SK-N-SH (cell line): ENCODE results near the gene C1RL. TPM values are rescaled to one million over a fixed set of nuclear protein-coding genes. Genes with fewer than 3 reads are reported as not detected.

Experiments
- CTCF ChIA-PET: fragments of 300-600, 350-600 bp; formaldehyde crosslinking; extraction: SDS; loops from one replicate; lab custom pipeline; 2021; lab: Yijun Ruan, JAX
- POLR2A ChIA-PET: fragments of 350-600 bp; sonication (Branson Sonifier 250); formaldehyde crosslinking; extraction: SDS; loops from one replicate; lab custom pipeline; 2020; ENCODE audit warnings: antibody characterized with exemption, inconsistent platforms; lab: Yijun Ruan, JAX
- DNase-seq: peaks from one replicate; pipeline ENCODE4 v3.0.0; 2012
- H2AFZ ChIP-seq: fragments of 200-600 bp; sonication (generic); 2 replicates; pipeline ENCODE4 v1.8.1; 2016; ENCODE audit warnings: antibody characterized with exemption, mild to moderate bottlenecking, low read depth
- H3F3A ChIP-seq: fragments of 200-600 bp; sonication (generic); replicated peaks from 2 replicates; pipeline ENCODE3; 2016; ENCODE audit warnings: antibody characterized with exemption, mild to moderate bottlenecking; ENCODE audit not compliant: insufficient read depth
- H3K27ac ChIP-seq, 2 experiments: fragments of 200-500 bp in 1 of 2; fragments of 200-600 bp in 1 of 2; sonication (Bioruptor generic) in 1 of 2; sonication (generic), shearing (Covaris generic) in 1 of 2; 2 replicates each; pipeline versions ENCODE4 v1.5.1 to v1.6.1; 2014 to 2016; ENCODE audit warnings: low read depth in 2 of 2, inconsistent platforms in 1 of 2, low read length in 1 of 2, mild to moderate bottlenecking in 1 of 2, mixed read lengths in 1 of 2
- H3K27me3 ChIP-seq: fragments of 200-600 bp; sonication (generic), shearing (Covaris generic); 2 replicates; pipeline ENCODE4 v1.6.1; 2016; ENCODE audit warnings: mixed run types; ENCODE audit not compliant: insufficient read depth
- H3K36me3 ChIP-seq, 2 experiments: fragments of 200-500 bp in 1 of 2; fragments of 200-600 bp in 1 of 2; sonication (Bioruptor generic) in 1 of 2; sonication (generic) in 1 of 2; replicated peaks in 1 of 2; 2 replicates each; pipeline versions ENCODE3 to v1.5.1; 2014 to 2016; ENCODE audit warnings: low read length in 1 of 2, mild to moderate bottlenecking in 1 of 2; ENCODE audit not compliant: insufficient read depth in 2 of 2, control insufficient read depth in 1 of 2
- H3K4me1 ChIP-seq, 2 experiments: fragments of 200-500 bp in 1 of 2; fragments of 200-600 bp in 1 of 2; sonication (Bioruptor generic) in 1 of 2; sonication (generic), shearing (Covaris generic) in 1 of 2; 2 replicates each; pipeline versions ENCODE4 v1.5.1 to v1.6.1; 2014 to 2016; ENCODE audit warnings: low read depth in 1 of 2, low read length in 1 of 2, mixed run types in 1 of 2; ENCODE audit not compliant: insufficient read depth in 2 of 2, control insufficient read depth in 1 of 2
- H3K4me2 ChIP-seq: fragments of 200-600 bp; sonication (generic), shearing (Covaris generic); 2 replicates; pipeline ENCODE4 v1.6.1; 2017; ENCODE audit warnings: mixed run types
- H3K4me3 ChIP-seq, 2 experiments: fragments of 200-500 bp in 1 of 2; fragments of 200-600 bp in 1 of 2; sonication (Bioruptor generic) in 1 of 2; sonication (generic), shearing (Covaris generic) in 1 of 2; 2 replicates each; pipeline versions ENCODE4 v1.5.1 to v1.8.1; 2014 to 2016; ENCODE audit warnings: low read depth in 2 of 2, inconsistent platforms in 1 of 2, low read length in 1 of 2, mild to moderate bottlenecking in 1 of 2, mixed read lengths in 1 of 2, moderate library complexity in 1 of 2
- H3K79me2 ChIP-seq: fragments of 200-600 bp; sonication (generic); 2 replicates; pipeline ENCODE4 v1.8.1; 2017; ENCODE audit warnings: mild to moderate bottlenecking; ENCODE audit not compliant: insufficient read depth
- H3K9ac ChIP-seq: fragments of 200-600 bp; sonication (generic); 2 replicates; pipeline ENCODE4 v1.6.1; 2017; ENCODE audit warnings: mixed run types
- H3K9me2 ChIP-seq: fragments of 200-600 bp; sonication (generic); 2 replicates; pipeline ENCODE4 v1.6.1; 2017; ENCODE audit warnings: mixed run types
- H3K9me3 ChIP-seq: fragments of 200-600 bp; sonication (generic); 2 replicates; pipeline ENCODE4 v1.6.1; 2017; ENCODE audit warnings: mixed run types, mild to moderate bottlenecking, moderate library complexity
- H4K20me1 ChIP-seq: fragments of 200-600 bp; sonication (generic); 2 replicates; pipeline ENCODE4 v1.6.1; 2017; ENCODE audit warnings: mild to moderate bottlenecking, mixed run types; ENCODE audit not compliant: insufficient read depth
- EZH2phosphoT487 ChIP-seq: fragments of 200-600 bp; sonication (generic); IDR thresholded peaks from 2 replicates; pipeline ENCODE4 v1.6.1; 2017; ENCODE audit warnings: low read depth, mixed run types, mild to moderate bottlenecking, antibody characterized with exemption, moderate library complexity, borderline replicate concordance
- FOXM1 ChIP-seq: IDR thresholded peaks from 2 replicates; pipeline ENCODE4 v1.4.0; 2012; ENCODE audit warnings: low read depth, mild to moderate bottlenecking
- GABPA ChIP-seq: IDR thresholded peaks from 2 replicates; pipeline ENCODE4 v1.4.0; 2012; ENCODE audit warnings: low read depth, mild to moderate bottlenecking
- JUND ChIP-seq: IDR thresholded peaks from 2 replicates; pipeline ENCODE4 v1.4.0; 2012
- NFIC ChIP-seq: IDR thresholded peaks from 2 replicates; pipeline ENCODE4 v1.4.0; 2012; ENCODE audit warnings: borderline replicate concordance
- POLR2AphosphoS5 ChIP-seq: IDR thresholded peaks from 2 replicates; pipeline ENCODE4 v1.6.1; 2012; ENCODE audit warnings: low read depth, low read length
- RAD21 ChIP-seq: IDR thresholded peaks from 2 replicates; pipeline ENCODE4 v1.6.1; 2012; ENCODE audit warnings: mild to moderate bottlenecking, low read length
- SMC3 ChIP-seq: IDR thresholded peaks from 2 replicates; pipeline ENCODE4 v1.6.1; 2012; ENCODE audit warnings: low read depth, low read length, improper control_type of control experiment
- TAF1 ChIP-seq: IDR thresholded peaks from 2 replicates; pipeline ENCODE4 v1.6.1; 2012; ENCODE audit warnings: low read depth, mild to moderate bottlenecking, low read length, moderate library complexity, borderline replicate concordance
- TEAD4 ChIP-seq: IDR thresholded peaks from 2 replicates; pipeline ENCODE4 v1.4.0; 2012; ENCODE audit warnings: mild to moderate bottlenecking, borderline replicate concordance; ENCODE audit not compliant: insufficient read depth
- WGBS: methylation state at CpG from one replicate; pipeline ENCODE4 v1.1.6; 2017; ENCODE audit warnings: low lambda C conversion rate; 5-methylcytosine and 5-hydroxymethylcytosine counted together
- polyA plus RNA-seq, 3 experiments: library from polyadenylated mRNA; depleted of rRNA; stranded (reverse); fragments of >200 nt; gene quantifications; 2 replicates each; pipeline ENCODE4 v1.2.3, GENCODE V29; 2012
- TF ChIP-seq, protein P1 (sequence below): IDR thresholded peaks from 2 replicates; pipeline ENCODE4 v1.4.0; 2012; ENCODE audit warnings: low read depth
- TF ChIP-seq, protein P2 (sequence below): IDR thresholded peaks from 2 replicates; pipeline ENCODE4; 2012
- TF ChIP-seq, protein P3 (sequence below): fragments of 200-600 bp; sonication (generic); IDR thresholded peaks from 2 replicates; pipeline ENCODE4 v1.6.1; 2017; ENCODE audit warnings: antibody characterized with exemption, mild to moderate bottlenecking, moderate library complexity
- TF ChIP-seq, protein P4 (sequence below): IDR thresholded peaks from 2 replicates; pipeline ENCODE4 v1.6.1; 2012; ENCODE audit warnings: mild to moderate bottlenecking, low read depth, low read length, moderate library complexity

The C1RL gene
- polyA plus RNA-seq, 1 of the 3 experiments (the other 2 are of a cell fraction), result 8.3 TPM

DNA sequence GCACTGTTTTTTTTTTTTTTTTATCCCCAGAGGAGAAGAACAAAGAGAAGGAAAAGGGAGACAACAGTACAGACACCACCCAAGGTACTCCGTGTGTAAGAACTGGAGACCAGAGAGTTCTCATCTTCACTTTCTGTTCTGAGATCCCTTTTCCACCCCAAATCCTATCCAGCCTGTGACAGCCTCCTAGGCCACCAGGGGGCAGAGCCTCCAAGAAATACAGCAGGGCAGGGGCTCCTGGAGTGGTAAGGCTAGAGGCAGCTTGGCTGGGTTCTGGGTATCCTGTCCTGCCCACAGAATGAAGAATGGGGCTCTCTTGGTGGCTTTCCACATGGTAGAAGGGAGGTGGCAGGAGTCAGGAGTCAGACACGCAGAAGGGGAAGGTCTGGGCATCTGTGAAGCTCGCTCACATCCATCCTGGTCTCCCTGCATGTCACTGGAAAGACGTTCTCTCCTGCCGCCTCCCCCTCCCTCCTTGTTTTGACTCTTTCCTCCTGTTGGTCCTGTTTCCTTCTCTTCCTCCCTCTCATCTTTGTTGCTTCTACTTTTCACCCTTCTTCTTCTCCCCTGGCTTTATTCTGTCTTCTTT is 33.1 kb upstream of the C1RL start:
- no peak overlapping the region for H3K9ac ChIP-seq
- CTCF ChIA-PET, result interaction anchor here (0.6 to 3.9 kb wide), 11 partner anchors 11 to 165 kb away, joined by 3 to 33 read pairs (median 3); partner anchors contain the start of genes C1S, CLSTN3 and PEX5
- TF ChIP-seq EZH2phosphoT487, result no peak
- TF ChIP-seq NFIC, result no peak
- no peak for TF ChIP-seq GABPA
- TF ChIP-seq, protein P1, sequence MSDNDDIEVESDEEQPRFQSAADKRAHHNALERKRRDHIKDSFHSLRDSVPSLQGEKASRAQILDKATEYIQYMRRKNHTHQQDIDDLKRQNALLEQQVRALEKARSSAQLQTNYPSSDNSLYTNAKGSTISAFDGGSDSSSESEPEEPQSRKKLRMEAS, result no peak
- TF ChIP-seq, protein P2, sequence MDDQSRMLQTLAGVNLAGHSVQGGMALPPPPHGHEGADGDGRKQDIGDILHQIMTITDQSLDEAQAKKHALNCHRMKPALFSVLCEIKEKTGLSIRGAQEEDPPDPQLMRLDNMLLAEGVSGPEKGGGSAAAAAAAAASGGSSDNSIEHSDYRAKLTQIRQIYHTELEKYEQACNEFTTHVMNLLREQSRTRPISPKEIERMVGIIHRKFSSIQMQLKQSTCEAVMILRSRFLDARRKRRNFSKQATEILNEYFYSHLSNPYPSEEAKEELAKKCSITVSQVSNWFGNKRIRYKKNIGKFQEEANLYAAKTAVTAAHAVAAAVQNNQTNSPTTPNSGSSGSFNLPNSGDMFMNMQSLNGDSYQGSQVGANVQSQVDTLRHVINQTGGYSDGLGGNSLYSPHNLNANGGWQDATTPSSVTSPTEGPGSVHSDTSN, result no peak
- no peak for TF ChIP-seq JUND
- TF ChIP-seq, protein P3, sequence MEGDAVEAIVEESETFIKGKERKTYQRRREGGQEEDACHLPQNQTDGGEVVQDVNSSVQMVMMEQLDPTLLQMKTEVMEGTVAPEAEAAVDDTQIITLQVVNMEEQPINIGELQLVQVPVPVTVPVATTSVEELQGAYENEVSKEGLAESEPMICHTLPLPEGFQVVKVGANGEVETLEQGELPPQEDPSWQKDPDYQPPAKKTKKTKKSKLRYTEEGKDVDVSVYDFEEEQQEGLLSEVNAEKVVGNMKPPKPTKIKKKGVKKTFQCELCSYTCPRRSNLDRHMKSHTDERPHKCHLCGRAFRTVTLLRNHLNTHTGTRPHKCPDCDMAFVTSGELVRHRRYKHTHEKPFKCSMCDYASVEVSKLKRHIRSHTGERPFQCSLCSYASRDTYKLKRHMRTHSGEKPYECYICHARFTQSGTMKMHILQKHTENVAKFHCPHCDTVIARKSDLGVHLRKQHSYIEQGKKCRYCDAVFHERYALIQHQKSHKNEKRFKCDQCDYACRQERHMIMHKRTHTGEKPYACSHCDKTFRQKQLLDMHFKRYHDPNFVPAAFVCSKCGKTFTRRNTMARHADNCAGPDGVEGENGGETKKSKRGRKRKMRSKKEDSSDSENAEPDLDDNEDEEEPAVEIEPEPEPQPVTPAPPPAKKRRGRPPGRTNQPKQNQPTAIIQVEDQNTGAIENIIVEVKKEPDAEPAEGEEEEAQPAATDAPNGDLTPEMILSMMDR, result peak; percentile 64
- no peak for TF ChIP-seq TAF1
- peak; percentile 58 for TF ChIP-seq RAD21
- TF ChIP-seq SMC3, result peak; percentile 61
- TF ChIP-seq, protein P4, sequence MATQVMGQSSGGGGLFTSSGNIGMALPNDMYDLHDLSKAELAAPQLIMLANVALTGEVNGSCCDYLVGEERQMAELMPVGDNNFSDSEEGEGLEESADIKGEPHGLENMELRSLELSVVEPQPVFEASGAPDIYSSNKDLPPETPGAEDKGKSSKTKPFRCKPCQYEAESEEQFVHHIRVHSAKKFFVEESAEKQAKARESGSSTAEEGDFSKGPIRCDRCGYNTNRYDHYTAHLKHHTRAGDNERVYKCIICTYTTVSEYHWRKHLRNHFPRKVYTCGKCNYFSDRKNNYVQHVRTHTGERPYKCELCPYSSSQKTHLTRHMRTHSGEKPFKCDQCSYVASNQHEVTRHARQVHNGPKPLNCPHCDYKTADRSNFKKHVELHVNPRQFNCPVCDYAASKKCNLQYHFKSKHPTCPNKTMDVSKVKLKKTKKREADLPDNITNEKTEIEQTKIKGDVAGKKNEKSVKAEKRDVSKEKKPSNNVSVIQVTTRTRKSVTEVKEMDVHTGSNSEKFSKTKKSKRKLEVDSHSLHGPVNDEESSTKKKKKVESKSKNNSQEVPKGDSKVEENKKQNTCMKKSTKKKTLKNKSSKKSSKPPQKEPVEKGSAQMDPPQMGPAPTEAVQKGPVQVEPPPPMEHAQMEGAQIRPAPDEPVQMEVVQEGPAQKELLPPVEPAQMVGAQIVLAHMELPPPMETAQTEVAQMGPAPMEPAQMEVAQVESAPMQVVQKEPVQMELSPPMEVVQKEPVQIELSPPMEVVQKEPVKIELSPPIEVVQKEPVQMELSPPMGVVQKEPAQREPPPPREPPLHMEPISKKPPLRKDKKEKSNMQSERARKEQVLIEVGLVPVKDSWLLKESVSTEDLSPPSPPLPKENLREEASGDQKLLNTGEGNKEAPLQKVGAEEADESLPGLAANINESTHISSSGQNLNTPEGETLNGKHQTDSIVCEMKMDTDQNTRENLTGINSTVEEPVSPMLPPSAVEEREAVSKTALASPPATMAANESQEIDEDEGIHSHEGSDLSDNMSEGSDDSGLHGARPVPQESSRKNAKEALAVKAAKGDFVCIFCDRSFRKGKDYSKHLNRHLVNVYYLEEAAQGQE, result no peak
- no peak for TF ChIP-seq FOXM1
- no peak for TF ChIP-seq TEAD4
- TF ChIP-seq POLR2AphosphoS5, result no peak
- TF ChIP-seq, all 33 proteins: peak for 3
- Histone ChIP-seq H3K36me3 (peaks cover 0 to 2% of the 10 kb centered on the region in 2 experiments), H3K9me2 (no peaks in the 10 kb centered on the region), H3K4me3 (no peak overlapping the region; a peak in 1 of 4 replicates), H3K9me3 (no peaks in the 10 kb centered on the region), H3K4me1 (no peaks in the 10 kb centered on the region), H3K27ac (no peak overlapping the region), H3K79me2 (no peaks in the 10 kb centered on the region), H2AFZ (no peak overlapping the region), H3K27me3 (no peaks in the 10 kb centered on the region), H3K4me2 (no peak overlapping the region), H3F3A (no peaks in the 10 kb centered on the region), H4K20me1 (no peaks in the 10 kb centered on the region)
- 58% methylated on average over 4 of the region's 5 CpGs for whole genome bisulfite sequencing
- POLR2A ChIA-PET, result no interaction called here
- DNase-seq, result peak; percentile 66
